PC-9 (cell line): Measurements from ENCODE around the gene CDH1. TPM values are rescaled to one million over a fixed set of nuclear protein-coding genes. Genes with fewer than 3 reads are reported as not detected.

Experiments
- BruUV-seq: library from RNA; stranded (reverse); fragments of 400-500 nt; replicated peaks from 2 replicates; lab custom pipeline; 2021; lab: Mats Ljungman, UMichigan
- CTCF ChIA-PET: fragments of 300-600 bp; sonication (Branson Sonifier 250); formaldehyde crosslinking; loops from one replicate; lab custom pipeline; 2022; ENCODE audit warnings: antibody characterized with exemption; lab: Charles Lee
- POLR2A ChIA-PET: fragments of 300-600 bp; sonication (Branson Sonifier 250); formaldehyde crosslinking; loops from one replicate; lab custom pipeline; 2022; ENCODE audit warnings: antibody characterized with exemption; ENCODE audit not compliant: unreplicated experiment; lab: Charles Lee
- DNase-seq, 2 experiments: peaks; one replicate each; pipeline versions ENCODE4 v3.0.0 to v3.0.0-alpha.2; 2015 to 2022; ENCODE audit warnings: mixed read lengths in 1 of 2
- H2AFZ ChIP-seq: fragments of 200-600 bp; sonication (generic); 2 replicates; pipeline ENCODE4 v1.8.1; 2017; ENCODE audit warnings: antibody characterized with exemption
- H3F3A ChIP-seq: fragments of 200-600 bp; sonication (generic); 2 replicates; pipeline ENCODE4 v1.8.1; 2017; ENCODE audit warnings: antibody characterized with exemption, mild to moderate bottlenecking, low read depth; ENCODE audit not compliant: insufficient read depth
- H3K27ac ChIP-seq: fragments of 200-600 bp; sonication (generic); 2 replicates; pipeline ENCODE4 v1.6.1; 2016; ENCODE audit warnings: mixed run types
- H3K27me3 ChIP-seq: fragments of 200-600 bp; sonication (generic); 2 replicates; pipeline ENCODE4 v1.6.1; 2016; ENCODE audit warnings: low read depth, mixed run types; ENCODE audit not compliant: insufficient read depth
- H3K36me3 ChIP-seq: fragments of 200-600 bp; sonication (generic); 2 replicates; pipeline ENCODE4 v1.6.1; 2016; ENCODE audit warnings: low read depth, mixed run types
- H3K4me1 ChIP-seq: fragments of 200-600 bp; sonication (generic); replicated peaks from 2 replicates; pipeline ENCODE4 v1.6.1; 2016; ENCODE audit warnings: mixed run types; ENCODE audit not compliant: insufficient read depth
- H3K4me2 ChIP-seq: fragments of 200-600 bp; sonication (generic); 2 replicates; pipeline ENCODE4 v1.6.1; 2017; ENCODE audit warnings: mixed run types
- H3K4me3 ChIP-seq: fragments of 200-600 bp; sonication (generic); 2 replicates; pipeline ENCODE4 v1.6.1; 2016; ENCODE audit warnings: mixed run types
- H3K79me2 ChIP-seq: fragments of 200-600 bp; sonication (generic); 2 replicates; pipeline ENCODE4 v1.6.1; 2017; ENCODE audit warnings: low read depth, mixed run types
- H3K9me2 ChIP-seq: fragments of 200-600 bp; sonication (generic); 2 replicates; pipeline ENCODE4 v1.8.1; 2017; ENCODE audit warnings: mild to moderate bottlenecking; ENCODE audit not compliant: insufficient read depth
- H3K9me3 ChIP-seq: fragments of 200-600 bp; sonication (generic); 2 replicates; pipeline ENCODE4 v1.8.1; 2016; ENCODE audit warnings: low read depth; ENCODE audit not compliant: insufficient read depth
- H4K20me1 ChIP-seq: fragments of 200-600 bp; sonication (generic); 2 replicates; pipeline ENCODE4 v1.8.1; 2017; ENCODE audit not compliant: insufficient read depth
- CTCF ChIP-seq: fragments of 200-600 bp; sonication (generic); conservative IDR thresholded peaks from 2 replicates; pipeline ENCODE4 v1.6.1; 2017; ENCODE audit warnings: mixed run types, antibody characterized with exemption, mild to moderate bottlenecking, moderate library complexity
- EZH2 ChIP-seq: fragments of 200-600 bp; sonication (generic); IDR thresholded peaks from 2 replicates; pipeline ENCODE4 v1.8.0; 2017; ENCODE audit warnings: antibody characterized with exemption, low read depth
- intact Hi-C: fragments of 100-400 bp; cut with micrococcal nuclease; formaldehyde crosslinking; loops from one replicate; pipeline ENCODE4 v1.10.0; 2022; ENCODE audit not compliant: unreplicated experiment
- total RNA-seq: library from RNA; stranded (reverse); gene quantifications from 2 replicates; pipeline ENCODE4 v1.2.3, GENCODE V29; 2021

CDH1 gene
- total RNA-seq, 1 experiment from 2014 or later: 120 TPM

- H3K27me3 ChIP-seq: no peaks in the 10 kb centered on the region
- no peak overlapping the region for H2AFZ ChIP-seq
- H4K20me1 ChIP-seq: peaks cover 3% of the 10 kb centered on the region; the same call in 1 of the 2 replicates
- H3K4me3 ChIP-seq: no peak overlapping the region
- peaks cover 8% of the 10 kb centered on the region for H3F3A ChIP-seq
- no peaks in the 10 kb centered on the region for H3K9me3 ChIP-seq
- BruUV-seq: no TSS peak
- H3K9me2 ChIP-seq: no peaks in the 10 kb centered on the region
- ChIA-PET POLR2A (no interaction called here), CTCF (no interaction called here)
- DNase-seq: no peak
- peaks cover 9% of the 10 kb centered on the region for H3K36me3 ChIP-seq
- no peak overlapping the region for H3K27ac ChIP-seq
- TF ChIP-seq CTCF: no peak
- TF ChIP-seq EZH2: no peak
- intact Hi-C loops: no loop called here
- H3K4me2 ChIP-seq: no peak overlapping the region
- peaks cover 45% of the 10 kb centered on the region for H3K79me2 ChIP-seq
- H3K4me1 ChIP-seq: no peaks in the 10 kb centered on the region
These were observed 31.7 kb downstream of the CDH1 start for GRCh38 chr16:68768771-68769170.

GRCh38 chr16:68770671-68771070 is 33.6 kb downstream of the CDH1 start:
- no peak overlapping the region for H3K4me3 ChIP-seq
- H3K9me2 ChIP-seq: no peaks in the 10 kb centered on the region
- POLR2A ChIA-PET: interaction anchor here (0.7 kb wide), 1 partner anchor 28 kb away, joined by 3 read pairs; no protein-coding TSS in a partner anchor
- no TSS peak for BruUV-seq
- H4K20me1 ChIP-seq: peaks cover 3% of the 10 kb centered on the region; the same call in 1 of the 2 replicates
- H3K4me2 ChIP-seq: no peak overlapping the region
- H3K4me1 ChIP-seq: no peaks in the 10 kb centered on the region
- H2AFZ ChIP-seq: no peak overlapping the region
- intact Hi-C loops: no loop called here
- peaks cover 22% of the 10 kb centered on the region for H3F3A ChIP-seq
- CTCF ChIA-PET: no interaction called here
- TF ChIP-seq CTCF (no peak), EZH2 (no peak)
- H3K79me2 ChIP-seq: peaks cover 47% of the 10 kb centered on the region
- no peaks in the 10 kb centered on the region for H3K27me3 ChIP-seq
- no peak for DNase-seq
- H3K9me3 ChIP-seq: no peaks in the 10 kb centered on the region
- H3K27ac ChIP-seq: no peak overlapping the region
- peaks cover 9% of the 10 kb centered on the region for H3K36me3 ChIP-seq

- H4K20me1 ChIP-seq: peaks cover 3% of the 10 kb centered on the region; the same call in 1 of the 2 replicates
- no peak overlapping the region for H3K27ac ChIP-seq
- H3K36me3 ChIP-seq: peaks cover 9% of the 10 kb centered on the region
- peaks cover 30% of the 10 kb centered on the region for H3F3A ChIP-seq
- peaks cover 57% of the 10 kb centered on the region for H3K79me2 ChIP-seq
- intact Hi-C loops: no loop called here
- no peak overlapping the region for H3K4me3 ChIP-seq
- ChIA-PET CTCF (no interaction called here), POLR2A (no interaction called here)
- TF ChIP-seq EZH2 (no peak), CTCF (no peak)
- no peak overlapping the region for H2AFZ ChIP-seq
- no peak overlapping the region for H3K4me2 ChIP-seq
- no peak for DNase-seq
- no peaks in the 10 kb centered on the region for H3K27me3 ChIP-seq
- BruUV-seq: no TSS peak
- H3K4me1 ChIP-seq: peaks cover 14% of the 10 kb centered on the region
- H3K9me2 ChIP-seq: no peaks in the 10 kb centered on the region
- H3K9me3 ChIP-seq: no peaks in the 10 kb centered on the region
These were observed 35.1 kb downstream of the CDH1 start for GRCh38 chr16:68772030-68772681.
